GM21526 (cell line): ENCODE results near the gene MYH7.

ENCODE experiments used
- ATAC-seq: cut with Tn5 transposase; IDR thresholded peaks from one replicate; pipeline ENCODE4 v1.9.1; 2021; ENCODE audit warnings: moderate library complexity; ENCODE audit not compliant: unreplicated experiment, low FRiP score

MYH7 gene

DNA sequence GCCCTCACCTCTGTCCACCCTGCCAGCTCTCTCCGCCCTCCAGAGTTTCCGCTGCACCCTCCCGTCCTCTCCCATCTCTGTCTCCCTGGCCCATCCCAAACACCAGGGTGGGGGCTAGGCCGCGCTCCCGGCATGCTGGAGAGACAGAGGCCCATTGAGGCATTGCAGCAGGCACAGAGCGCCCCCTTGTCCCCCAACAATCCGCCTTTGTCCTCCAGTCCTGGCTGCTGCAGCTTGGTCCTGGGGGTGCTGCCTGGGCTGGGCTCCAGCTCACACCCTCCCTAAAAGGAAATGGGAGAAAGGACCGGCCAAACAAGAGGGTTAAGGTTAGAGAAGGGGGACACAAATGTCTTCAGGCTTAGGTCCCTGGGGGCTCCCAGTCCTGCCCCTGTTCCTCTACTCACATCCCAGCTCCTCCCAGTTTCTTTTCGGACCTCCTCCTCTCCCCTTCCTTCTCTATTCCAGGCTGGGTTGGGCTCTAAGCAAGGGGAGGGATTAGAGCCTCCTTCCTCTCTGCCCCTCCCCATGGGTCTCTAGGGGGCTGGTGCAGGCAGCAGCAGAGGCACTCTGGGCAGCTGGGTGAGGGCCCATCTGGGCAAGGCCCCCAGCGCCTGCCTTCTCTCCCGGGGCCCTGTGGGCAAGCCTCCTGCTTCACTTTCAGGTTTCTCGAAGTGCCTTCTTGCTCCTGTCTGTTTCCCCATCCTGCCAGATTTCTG lies 58.8 kb downstream of the MYH7 start, which contains the start of gene CMTM5:
TSS of gene CMTM5 (plus strand) at position 565 of the 716 bp plus-strand sequence. CDS start 206 bp downstream, outside the sequence.
- ATAC-seq, result no peak

DNA sequence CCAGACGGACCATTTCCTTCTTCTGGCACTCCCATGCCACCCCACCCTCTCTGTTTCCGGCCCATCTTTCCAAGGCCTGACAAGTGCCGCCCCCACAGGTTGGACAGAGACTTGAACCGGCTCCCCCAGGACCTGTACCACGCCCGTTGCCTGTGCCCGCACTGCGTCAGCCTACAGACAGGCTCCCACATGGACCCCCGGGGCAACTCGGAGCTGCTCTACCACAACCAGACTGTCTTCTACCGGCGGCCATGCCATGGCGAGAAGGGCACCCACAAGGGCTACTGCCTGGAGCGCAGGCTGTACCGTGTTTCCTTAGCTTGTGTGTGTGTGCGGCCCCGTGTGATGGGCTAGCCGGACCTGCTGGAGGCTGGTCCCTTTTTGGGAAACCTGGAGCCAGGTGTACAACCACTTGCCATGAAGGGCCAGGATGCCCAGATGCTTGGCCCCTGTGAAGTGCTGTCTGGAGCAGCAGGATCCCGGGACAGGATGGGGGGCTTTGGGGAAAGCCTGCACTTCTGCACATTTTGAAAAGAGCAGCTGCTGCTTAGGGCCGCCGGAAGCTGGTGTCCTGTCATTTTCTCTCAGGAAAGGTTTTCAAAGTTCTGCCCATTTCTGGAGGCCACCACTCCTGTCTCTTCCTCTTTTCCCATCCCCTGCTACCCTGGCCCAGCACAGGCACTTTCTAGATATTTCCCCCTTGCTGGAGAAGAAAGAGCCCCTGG lies 59.8 kb downstream of the MYH7 start:
- no peak for ATAC-seq

DNA sequence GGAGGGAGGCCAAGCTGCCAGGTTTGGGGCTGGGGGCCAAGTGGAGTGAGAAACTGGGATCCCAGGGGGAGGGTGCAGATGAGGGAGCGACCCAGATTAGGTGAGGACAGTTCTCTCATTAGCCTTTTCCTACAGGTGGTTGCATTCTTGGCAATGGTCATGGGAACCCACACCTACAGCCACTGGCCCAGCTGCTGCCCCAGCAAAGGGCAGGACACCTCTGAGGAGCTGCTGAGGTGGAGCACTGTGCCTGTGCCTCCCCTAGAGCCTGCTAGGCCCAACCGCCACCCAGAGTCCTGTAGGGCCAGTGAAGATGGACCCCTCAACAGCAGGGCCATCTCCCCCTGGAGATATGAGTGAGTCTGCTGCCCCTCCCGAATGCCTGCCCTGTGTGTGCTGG lies 62.4 kb downstream of the MYH7 start:
- ATAC-seq, result no peak

DNA sequence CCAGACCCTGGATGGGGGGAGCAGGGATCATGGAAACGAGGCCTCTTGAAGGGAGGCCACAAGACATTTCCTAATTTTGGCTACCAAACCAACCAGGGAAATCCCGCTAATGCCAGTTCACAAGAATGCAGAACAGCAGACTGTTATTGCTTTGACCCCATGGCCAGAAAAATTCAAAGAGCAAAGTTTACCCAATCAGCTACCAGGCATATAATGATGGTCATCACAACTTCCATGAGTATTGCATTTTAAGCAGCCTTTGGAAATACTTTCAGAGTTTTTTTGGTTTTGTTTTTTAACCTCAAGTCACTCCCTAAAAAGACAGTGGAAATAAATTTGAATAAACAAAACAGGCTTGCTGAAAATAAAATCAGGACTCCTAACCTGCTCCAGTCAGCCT lies 63.0 kb downstream of the MYH7 start, which contains the start of gene IL25:
TSS of gene IL25 (plus strand) at position 301 of the 400 bp plus-strand sequence.
- no peak for ATAC-seq

DNA sequence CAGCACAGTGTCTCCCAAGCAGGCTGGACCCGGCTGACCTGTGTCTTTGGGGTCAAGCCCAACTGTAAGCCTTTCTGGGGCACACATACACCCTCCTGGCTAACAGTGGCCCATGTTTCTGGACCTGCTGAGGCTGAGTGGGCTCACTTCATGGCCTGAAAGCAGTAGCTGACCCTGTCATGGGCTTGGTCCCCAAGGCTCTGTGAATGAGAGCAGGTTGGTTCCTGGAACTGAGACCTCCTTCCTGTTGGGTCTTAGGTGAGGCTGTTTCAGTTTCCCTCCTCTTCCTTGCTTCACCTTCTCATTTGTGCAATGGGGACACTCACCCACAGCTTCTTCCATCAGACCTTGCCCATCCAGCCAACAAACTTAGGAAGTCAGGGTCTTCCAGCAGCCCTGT lies 63.6 kb downstream of the MYH7 start:
- no peak for ATAC-seq

DNA sequence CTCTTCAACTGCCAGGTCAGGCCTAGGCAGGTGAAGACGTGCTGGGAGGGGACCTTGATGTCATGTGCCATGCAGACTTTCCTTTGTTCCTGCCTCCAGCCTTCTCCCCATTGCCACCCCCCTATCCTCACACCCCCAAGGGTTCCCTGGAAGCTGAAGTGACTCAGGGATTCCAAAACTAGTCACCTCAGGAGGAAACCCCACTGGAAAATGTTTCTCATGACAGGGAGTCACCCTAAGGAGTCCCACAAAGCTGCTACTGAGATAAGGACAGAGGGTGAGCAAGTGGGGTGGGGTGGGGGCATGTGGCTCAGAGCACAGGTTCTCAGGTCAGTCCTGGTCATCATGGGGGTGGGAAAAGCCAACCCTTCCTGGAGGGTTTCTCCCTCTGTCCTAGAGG lies 65.2 kb downstream of the MYH7 start:
- no peak for ATAC-seq

DNA sequence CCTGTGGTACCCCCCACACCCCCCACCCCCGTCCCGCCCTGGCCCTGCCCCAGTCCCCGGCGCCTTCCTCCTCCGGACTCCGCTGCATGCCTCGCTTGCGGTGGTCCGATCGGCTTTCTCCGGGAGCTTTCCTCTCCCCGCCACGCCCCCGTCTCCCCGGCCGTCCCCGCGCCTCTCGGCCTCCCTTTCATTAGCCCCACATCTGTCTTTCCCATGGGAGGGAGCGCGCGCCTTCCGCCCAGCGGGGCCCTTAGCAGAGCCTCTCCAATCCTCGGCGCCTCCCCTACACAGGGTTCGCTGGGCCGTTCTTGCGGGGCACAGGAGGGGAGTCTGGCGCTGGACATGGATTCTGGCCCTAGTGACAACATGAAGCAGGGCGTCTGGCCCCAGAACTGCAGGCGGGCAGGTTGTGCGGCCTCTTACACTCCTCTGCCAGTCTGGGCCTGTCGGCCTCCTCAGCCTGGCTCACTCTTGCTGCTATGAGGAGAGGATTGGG lies 69.0 kb downstream of the MYH7 start:
- ATAC-seq, result no peak

DNA sequence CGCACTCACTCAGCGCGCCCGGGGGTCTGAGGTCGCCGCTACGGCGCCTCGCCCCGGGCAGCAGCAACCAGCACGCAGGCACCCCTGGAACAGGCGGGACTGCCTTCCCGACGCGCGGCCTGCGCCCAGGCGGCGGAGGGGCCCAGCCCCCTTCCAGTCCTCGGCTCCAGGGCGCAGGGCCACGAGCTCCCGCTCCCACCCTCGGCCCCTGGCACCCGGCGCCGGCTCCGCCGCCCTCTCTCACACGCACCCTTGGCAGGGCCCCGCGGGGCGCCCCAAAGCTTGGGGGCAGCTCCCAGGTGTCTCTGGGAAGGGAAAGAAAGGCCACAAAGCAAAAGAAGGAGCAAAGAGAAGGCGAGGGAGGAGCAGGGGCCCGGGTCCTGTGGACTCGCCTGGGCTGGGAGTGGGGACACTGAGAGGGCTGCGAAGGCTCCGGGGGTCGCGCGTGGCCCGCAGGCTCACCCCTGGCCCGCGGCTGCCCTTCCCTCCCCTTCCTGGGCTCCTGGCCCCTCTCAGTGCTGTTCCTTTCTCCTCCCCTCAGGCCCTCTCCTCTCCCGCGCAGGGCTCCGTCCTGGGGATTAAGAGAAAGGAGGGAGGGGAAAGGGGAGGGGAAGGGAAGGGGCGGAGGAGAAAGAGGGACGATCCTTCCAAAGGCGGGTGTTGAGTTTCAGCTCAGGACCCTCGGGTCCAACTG lies 69.6 kb downstream of the MYH7 start:
- no peak for ATAC-seq

DNA sequence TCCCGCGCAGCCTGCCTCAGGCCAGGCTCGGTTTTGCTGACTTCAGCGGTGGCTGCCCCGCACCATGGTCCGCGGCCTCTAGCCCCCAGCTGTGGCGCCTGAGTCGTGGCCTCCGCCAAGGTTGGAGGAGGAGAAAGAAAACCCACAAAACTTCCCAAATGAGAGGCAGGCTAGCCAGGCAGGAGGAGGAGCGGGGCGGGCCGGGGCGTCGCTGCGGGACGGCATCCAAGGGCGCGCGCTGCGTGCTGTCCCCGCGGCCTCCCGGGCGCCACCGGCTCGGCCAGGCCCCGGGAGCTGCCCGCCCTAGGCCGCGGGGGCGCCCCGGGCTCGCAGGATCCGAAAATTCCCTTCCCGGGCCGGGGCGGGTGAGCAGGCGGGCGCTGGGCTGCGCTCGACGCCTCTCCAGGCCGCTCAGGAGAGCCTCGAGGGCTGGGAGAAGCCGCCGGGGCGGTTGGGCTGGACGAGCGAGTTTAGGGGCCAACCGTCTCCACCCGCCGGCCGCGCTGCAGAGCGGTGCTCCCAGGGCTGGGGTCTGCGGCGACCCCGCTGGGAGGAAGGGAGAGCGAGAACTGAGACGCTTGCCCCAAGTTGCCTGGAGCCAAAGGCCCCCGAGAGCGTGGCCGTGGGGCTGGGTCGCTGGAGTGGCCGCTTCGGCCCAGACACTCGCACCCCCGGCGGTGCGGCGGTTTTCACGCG lies 70.3 kb downstream of the MYH7 start, which contains the start of gene EFS:
TSS of gene EFS (minus strand) at position 137 of the 696 bp plus-strand sequence. CDS start 147 bp downstream, outside the sequence.
- ATAC-seq, result no peak

DNA sequence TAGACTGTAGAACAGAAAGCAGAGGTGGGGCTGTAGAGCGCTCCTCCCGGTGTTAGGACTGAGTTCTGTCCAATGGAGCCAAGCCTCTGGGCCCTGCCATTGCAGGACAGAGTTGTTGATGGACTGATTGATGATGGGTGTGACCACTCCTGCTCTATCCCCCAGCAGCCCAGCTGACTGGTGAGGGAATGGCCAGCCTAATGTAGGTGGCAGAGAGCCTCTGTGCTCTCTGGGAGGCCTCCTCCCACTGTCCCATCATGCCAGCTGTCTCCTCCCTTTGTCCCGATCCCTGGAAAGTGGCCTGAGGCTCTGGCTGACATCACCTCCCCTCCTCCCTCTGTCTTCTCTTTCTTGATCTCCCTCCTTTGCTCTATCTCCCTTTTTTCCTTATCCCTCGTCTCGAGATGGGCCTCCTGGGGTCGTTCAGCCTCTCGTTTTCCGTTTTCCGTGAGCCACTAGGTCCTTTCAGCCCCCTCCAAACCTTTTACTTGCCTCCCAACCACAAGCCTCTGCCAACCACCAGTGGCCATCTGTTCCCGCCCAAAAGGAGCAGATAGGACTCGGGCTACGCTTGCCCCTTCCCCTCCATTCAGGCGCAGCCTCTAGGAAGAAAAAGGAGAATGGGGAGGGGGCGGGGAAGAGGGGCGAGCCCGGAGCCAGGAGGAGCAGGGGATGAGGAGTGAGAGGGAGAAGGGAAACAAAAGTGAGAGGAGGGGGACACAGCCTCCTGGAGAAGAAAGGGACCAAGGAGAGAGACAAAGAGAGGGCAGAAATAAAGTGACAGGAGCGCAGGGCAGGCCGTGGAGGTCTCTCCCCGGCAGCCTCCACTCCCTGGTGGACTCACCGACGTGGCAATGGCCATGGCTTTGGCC lies 71.1 kb downstream of the MYH7 start:
- ATAC-seq, result no peak
